NCI-H82 (cell line): ENCODE measurements around the gene DNAH14.
A peak's percentile ranks its signal among the peaks of the same experiment; 100 is the strongest.

ENCODE experiments used
- DNase-seq: peaks from one replicate; lab custom pipeline; 2025; lab: John Stamatoyannopoulos, UW

The DNAH14 gene

DNA sequence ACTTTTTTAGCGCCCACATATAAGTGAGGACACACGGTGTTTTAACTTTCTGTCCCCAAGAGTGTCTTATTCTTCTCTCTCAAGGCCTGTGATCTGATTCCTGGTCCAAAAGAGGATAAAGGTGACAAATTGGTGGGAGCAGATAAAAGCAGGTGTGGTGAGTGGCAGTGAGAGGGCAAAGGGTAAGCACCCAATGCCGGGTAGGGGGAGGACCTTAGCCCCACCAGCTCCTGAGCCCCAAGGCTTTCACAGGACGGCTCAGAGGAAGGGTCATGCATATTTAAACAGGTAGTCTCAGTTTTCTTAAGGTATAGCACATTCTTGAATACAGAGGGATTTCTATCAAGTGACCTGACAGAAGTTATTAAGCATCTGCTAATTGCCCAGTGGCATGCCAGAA is 478.8 kb downstream of the DNAH14 start:
- DNase-seq = no peak

DNA sequence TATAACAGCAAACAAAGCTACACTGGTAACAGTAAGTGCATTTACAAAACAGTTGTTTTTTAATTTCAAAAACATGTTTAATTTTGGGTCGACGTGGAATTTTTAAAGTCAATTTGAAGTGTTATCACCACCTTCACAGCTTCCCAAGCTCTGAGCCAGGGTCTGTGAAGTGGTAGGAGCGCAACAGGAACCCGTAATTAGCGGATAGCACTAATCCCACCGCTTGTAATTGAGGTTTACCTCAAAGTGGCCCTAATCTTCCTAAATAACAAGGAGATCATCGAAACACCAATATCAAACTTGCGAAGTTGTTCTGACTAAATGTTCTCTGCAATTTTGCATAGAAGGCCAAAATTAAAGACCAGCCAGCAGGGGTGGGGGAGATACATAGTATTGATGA is 479.6 kb downstream of the DNAH14 start:
- DNase-seq = peak; percentile 86

DNA sequence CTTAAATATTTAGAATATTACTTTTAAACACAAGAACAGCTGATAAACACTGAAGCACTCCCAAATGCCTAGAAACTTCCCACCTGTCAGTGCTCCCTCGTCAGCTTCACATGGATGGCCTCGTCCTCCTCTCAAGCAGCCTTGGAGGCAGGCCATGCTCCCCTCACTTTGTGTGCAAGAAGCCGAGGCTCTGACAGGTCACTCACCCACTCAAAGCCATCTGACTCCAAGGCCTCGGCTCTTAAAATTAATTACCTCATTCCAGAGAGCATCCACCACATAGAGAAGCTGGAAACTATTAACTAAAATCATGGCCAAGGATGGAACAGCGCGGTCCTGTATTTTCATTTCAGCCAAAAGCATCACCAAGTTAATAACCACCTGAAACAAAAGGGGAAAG is 480.6 kb downstream of the DNAH14 start:
- peak; percentile 23 for DNase-seq

DNA sequence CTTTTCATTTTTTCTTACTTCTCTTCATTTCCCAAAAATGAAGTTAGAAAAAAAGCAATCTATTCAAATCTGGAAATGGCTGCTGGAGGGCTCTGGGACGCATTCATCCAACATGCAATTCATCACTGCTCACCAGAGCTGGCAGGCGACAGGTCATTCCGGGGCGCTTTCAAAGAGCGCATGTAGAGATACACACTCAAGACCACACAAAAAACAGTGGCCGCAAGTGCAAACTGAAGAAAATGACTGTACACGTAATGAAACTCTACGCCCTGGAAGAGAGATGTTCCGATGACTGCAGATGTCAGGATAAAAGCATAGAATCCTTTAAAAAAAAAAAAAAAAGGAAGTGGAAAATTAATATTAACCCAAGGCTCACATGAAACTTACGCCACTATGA is 482.8 kb downstream of the DNAH14 start:
- DNase-seq = no peak

DNA sequence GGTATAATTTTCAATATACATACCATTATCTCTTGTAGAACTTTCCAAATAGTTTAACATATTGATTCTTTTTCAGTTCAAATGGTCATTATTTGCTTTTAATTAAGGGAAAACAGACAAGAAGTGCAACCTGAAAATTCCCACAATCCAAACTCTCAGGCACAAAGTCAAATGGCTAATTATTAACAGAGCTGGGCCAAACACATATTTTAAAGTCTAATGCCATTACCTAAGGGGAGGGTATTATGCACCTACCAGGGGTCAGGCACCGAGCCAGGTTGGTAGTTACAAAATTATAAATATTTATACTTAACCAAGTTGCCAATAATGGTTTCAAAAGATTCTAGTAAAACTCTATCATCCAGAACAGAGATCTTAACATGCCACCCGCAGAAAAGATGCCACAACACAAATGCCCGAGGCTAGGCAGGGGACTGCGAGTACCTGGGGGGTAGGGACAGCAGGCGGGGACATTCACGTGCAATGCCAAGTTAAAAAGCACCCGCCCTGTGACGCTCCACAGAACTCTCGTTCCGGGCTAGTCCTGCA is 483.4 kb downstream of the DNAH14 start:
- DNase-seq = no peak

DNA sequence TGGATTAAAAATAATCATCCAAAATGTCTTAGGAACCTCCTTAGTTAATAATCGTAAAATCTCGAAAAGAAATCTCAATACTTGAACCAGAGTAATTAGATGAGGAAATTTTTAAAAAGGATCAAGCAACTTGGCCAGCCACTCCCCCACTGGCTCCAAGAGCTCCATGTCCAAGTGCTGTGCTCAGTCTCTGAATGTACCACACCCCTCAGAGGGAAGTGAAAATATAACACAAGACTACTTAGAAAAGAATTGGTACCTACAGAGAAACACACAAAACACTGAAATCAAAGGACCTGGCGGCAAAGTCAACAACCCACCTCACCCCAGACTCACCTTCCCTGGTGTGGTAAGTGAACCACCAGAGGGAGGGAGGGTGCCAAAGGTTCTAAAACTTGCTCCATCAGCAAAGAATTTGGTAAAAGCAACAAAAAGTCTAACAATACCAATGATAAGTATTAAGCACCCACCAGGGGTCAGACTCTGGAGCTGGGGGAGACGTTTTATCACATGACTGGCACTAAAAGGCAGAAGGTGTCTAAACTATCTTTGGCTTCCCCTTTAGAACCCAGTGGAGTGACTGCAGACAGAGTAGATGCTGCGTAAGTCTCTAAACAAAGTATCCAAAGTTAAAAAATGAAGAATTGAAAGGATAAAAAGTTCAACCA is 484.4 kb downstream of the DNAH14 start:
- DNase-seq = no peak

DNA sequence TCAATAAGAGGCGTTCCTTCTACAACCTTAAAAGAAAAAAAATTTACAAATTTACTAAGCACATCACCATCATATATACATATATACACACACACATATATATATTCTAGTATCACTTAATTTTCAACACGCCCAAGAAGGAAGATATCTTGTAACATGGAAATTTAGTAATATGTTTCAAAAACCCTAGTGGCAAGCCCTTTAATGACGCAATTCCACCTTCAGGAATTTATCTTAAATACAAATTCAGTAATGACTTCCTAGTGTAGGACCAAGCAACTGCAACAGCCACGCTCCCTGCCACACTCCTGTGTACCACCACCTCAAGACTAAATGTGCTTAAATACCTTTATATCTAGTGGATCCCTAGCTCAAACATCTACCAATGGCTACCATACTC is 485.8 kb downstream of the DNAH14 start:
- DNase-seq = no peak

DNA sequence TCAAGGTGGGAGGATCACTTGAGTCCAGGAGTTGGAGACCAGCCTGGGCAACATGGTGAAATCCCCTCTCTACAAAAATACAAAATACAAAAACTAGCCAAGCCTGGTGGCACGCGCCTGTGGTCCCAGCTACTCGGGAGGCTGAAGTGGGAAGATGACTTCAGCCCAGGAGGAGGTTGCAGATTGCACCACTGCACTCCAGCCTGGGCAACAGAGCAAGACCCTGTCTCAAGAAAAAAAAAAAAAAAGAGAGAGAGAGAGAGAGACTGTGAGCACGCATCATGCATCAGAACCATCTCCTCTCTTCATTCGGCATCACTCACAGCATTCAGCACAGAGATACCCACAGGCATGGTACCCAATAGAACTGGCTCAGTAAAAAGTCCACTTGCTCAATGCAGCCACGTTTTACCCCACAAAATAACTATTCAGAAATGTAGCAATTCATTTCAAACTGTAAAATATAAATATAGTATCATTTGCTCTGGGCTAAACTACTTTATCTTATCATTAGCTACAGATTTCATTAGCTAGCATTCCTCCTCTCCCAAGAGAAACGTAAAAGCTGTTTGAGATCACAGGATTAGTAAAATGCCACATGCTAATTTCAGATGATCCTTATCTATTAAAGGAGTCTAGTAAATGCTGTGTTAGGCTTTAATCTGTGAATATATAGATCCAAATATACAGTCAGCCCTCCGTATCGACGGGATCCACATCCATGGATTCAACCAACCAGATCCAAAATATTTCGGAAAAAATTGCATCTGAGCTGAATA is 486.7 kb downstream of the DNAH14 start:
- peak; percentile 21 for DNase-seq

DNA sequence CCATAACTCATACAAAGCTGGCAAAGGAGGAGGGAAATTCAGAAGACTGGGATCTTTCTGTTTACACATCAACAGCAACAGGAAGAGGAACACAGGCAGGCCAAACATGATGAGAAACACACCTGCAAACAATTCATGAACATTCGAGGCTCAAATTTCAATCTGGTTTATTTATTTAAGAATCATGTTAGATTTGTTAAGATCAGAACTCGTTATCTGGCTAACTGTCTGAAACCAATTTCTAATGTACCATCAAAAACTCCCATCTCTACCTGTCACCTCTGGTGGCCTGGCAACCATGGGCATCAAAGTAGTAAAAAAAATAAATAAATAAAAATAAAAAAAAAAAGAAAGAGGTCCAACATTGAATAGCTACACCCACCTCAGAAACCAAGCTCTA is 488.6 kb downstream of the DNAH14 start:
- no peak for DNase-seq

DNA sequence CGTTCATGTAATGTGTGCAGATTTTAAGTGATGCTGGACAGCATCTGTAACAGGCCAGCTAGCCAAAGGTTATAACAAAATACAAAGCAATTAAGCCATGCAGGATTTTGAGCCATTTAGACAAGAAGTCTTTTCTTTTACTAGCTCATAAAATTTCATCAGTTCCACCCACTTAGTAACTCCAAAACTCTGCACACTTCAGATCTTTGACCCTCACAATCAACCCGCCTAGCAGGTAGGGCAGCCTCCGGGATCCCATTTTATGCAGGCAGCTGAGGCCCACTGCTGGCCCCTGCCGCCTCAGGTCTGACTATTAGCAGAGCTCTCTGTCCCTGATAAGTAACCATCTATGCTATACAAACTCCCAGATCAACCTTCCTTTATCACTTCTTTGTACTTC is 489.1 kb downstream of the DNAH14 start:
- no peak for DNase-seq

DNA sequence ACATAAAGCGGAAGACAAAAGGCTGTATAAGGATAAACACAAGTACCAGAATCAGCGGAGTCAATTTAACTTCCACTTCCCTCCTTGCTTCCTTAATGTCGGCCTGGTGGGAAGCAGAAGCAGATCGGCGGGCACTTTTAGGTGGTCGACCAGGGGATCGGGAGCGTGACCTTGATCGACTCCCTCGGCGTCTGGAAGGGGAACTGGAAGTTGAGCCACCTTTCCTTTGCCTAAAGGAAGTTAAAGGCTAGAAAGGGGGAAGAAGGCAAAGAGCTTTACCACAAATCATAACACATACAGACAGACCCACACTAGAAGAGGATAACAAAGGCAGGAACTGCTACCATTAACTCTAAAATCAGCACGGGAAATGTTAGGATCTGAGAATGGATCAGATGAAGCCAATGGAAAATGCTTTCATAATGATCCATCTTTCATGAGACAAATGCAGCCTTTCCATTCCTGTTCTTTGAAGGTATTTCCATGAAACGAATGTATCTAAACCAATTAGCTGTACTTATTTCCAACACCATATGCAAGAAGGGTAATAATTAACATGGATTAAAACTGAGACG is 492.6 kb downstream of the DNAH14 start:
- DNase-seq = peak; percentile 31

DNA sequence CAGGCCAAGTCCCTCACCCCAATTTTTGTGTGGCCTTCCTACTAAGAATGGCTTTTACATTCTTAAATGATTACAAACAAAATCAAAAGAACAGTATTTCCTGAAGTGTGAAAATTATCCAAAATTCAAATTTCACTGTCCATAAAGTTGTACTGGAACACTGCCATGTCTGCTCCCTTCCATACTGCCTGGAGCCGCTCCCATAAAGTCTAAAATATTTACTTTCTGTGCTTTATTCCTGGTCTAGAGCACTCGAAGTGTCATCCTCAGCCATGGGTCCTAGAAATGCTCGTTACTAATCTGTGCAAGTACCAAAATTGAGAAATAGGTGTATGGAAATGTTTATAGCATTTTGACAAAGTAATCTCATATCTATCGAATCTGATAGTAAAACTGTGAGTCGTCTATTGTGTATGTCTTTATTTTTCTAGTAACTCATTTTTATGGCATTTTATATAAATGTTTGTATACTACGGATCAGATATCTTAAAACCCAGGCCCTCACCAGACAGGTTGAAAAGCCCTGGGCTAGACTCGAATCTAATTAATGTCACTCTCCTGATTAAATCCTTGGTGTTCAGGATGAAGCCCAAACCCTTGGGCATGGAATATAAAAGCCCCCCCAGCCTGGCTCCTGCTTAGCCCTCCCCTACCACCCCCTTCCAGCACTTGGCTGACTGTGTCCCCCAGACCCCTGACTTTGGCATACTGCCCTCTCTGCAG is 493.5 kb downstream of the DNAH14 start:
- DNase-seq = peak; percentile 94

DNA sequence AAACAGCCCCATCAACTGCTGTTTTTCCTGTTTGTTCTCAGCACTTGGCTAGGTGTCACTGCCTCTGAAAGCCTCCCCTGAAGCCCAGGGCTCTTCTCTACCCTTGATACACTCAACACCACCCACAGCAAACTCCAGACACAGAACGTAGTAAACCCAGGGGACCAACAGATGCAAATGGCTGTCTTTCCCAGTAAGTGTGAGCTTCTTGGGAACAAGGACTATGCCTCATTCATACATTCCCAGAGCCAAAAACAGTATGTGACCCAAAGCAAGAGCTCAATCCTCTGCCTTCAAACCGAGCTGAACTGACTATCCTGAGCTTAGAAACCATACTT is 494.0 kb downstream of the DNAH14 start:
- DNase-seq = no peak

DNA sequence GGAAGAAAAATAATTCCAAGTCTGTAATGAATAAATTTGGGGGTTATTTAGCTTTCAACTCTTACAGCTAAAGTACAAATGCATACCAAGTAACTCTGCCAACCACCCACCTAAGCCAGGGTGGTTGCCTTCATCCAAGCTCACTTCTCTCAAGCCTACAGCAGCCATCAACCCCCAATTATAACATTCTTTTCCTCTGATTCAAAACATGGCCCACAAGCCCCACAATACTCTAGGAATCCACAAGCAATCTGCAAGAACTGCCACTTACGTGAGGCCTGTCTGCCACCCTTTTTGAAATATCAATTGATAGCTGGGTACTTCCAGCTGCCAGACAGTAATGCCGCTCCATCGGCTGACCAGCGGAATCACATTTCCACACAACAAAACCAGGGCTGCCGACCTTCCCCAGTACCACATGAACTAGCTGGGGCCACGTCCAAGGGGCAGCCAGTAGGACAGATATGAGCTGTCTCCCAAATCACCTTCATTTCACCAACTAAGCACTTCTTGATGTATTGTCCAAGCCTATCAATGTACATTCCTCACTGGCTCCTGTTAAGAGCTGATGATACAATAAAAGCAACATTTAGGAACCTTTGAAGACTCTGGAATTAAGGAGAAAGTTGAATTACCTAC is 495.2 kb downstream of the DNAH14 start:
- no peak for DNase-seq

DNA sequence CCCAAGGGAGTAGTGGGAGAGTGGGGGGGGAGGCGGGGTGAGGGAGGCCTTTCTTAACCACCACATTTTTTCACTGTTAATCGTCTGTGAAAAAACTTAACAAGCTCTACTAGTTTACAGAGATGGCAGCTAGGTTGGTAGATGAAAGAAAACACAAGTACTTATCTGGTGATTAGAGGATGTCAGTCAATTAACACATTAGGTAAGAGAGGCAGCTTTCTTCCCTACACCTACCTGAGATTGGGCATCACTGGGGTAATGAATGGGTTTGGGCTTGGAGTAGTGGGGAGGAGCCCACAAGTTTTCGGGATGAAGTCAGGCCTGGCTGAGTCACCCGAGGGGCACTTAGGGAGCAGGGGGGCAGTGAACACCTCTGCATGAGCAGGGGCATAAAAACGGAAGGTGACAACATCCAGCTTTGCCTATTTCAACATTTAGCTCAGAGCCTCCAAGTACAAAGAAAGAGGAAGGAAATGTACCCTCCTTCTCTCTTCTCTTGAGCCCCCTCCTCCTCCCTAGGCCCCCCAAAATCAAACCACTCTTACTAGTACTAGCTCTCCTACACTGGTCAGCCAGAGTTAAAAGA is 495.8 kb downstream of the DNAH14 start:
- peak; percentile 38 for DNase-seq

DNA sequence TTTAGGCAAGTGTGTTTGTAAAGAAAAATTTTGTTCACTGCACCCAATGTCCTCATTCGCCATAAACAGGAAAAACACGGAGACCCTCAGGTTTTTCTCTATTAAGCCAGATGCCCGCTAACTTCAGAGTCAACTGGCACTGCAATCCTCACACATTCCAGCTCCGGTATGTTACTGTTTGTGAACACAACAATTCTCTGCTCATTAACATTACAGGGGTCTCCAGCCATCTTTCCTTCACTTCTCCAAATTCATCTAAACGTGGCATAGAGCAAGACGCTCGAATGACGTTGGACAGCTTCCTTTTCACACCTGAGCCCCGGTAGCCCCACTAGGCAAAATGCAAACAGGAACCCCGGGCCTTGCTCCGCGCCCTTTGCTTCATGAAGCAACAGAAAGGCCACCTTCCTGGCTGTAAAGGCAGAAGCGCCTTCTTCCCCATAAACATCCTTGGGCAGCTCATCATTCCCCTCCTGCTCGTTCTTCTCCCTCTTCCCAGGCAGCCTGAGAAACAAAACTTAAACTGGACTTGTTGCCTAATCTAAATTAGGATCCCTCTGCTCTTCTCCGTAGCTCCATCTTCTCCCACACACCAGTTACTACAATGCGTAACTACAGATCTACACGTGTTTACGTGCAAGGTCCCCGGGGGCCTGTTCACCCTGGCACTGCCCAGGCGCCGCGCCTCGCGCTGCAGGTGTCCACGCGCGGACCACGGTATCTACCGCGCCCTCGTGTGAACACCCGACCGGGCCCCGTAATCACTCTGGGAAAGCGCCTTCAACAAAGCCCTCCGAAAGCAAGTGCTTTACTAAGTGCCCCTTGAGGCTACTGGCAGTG is 497.1 kb downstream of the DNAH14 start:
- DNase-seq = peak; percentile 66

DNA sequence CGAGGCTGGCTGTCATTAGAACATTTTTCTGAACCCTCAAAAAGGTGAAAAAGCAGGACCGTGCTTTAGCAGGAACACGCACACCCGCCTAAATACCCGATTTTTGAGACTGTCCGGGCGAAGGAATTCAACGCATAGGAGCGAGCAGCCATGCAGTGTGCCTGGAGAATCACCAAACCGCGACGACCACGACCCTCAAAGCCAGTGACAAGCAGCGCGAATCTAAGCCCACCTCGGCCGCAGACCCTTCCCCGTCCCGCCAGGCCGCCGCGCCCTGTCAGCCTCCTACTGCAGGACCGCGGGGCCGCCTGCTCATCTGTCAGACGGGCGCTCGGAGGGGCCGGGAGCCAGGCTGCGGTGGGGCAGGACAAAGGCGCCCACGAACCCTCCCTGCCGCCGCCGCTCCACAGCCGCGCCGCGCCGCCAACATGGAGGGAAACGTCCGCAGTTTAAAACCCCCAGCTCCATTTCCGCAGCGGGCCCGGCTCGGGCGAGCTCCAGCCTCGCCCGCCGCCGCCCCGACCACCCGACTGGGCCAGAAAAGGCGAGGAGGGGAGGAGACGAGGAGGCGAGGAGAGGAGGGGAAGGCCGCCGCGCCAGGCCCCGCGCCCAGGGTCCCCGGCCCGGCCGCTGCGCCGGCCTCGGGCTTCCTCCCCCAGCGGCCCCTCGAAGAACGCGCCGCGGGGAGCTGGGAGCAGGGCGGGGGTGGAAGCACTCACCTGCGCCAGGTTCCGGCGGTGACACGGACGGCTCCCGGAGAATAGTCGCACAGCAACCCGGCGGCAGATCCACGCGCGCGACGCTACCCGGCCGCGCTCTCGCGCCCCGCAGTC is 498.0 kb downstream of the DNAH14 start, which contains the start of gene LBR:
LBR (minus strand) TSS at position 804 of the 833 bp plus-strand sequence. CDS start 3,963 bp downstream, outside the sequence.
- DNase-seq = peak; percentile 69

DNA sequence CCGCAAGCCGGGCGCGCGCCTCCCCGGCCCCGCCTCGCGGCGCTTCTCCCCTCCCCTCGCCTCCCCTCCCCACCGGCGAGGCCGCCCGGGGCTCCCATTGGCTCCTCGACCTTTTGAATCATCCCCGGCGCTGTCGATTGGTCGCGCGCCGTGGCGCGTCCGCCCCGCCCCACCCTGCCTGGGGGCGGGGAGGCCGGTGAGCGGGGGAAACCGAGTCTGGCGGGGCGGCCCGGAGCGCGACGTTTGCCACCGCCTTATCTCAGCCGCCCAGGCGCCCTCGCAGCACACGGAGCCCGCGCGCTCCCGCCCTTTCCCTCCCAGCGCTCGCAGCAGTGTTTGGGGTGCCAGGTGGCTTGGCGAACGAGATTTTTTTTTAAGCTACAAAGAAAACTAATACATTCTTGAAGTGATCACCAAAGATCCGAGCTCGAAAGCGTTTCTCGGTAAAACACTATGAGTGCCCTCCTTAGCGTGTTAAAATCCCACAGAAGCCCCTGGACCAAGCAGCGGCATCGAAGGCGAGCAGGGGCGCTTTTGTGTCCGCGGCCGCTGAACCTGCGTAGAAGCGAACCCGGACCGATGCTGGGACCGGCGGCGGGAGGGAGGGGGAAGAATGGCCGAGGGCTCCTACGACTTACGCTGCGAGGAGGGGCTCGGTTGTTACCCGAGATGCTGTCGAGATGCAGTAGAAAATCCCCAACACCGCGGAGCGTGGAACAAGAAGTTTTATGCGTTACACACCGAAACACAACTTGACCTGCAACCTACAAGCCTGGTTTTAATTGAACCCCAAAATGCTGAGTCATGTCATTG is 498.8 kb downstream of the DNAH14 start:
- DNase-seq = peak; percentile 99
